ENCODE data around the gene PTCD1.

Gene PTCD1

DNA sequence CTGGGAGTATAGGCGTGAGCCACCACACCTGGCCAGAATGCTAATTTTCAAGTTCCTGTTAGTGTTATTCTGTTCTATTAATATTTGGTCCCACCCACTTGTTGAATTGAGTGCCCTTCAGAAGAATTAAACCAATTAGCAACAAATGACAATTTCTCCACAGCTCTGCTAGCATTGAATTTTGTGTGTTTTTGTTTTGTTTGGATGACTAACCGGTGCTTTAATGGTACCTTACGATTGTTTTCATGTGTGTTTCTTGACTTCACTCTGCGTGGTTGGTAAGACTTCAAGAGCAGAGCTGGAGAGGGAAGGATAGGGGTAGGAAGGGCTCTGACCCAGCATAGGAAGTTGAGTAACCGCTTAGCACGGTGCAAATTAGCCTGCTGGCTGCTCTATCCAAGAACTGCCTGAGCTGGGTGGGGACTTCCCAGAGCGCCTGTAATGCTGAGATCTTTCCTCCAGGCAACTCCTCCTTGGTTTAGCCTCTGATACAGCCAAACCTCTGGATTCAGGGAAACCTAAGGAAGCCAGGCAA is 59.5 kb downstream of the PTCD1 start:
- H2BK15ac ChIP-seq (replicated peaks; ENCODE audit: low read depth): no peak overlapping the region
- H3K18ac ChIP-seq (ENCODE audit: low read length): no peak overlapping the region
- peak overlapping the region; percentile 46 for H3K27ac ChIP-seq (ENCODE audit: low read depth, low read length)
- H3K79me1 ChIP-seq (ENCODE audit: low read length): peaks cover 26% of the 10 kb centered on the region
- H2BK120ac ChIP-seq (ENCODE audit: low read depth, low read length): no peak overlapping the region
- H4K5ac ChIP-seq (ENCODE audit: low read length): no peak overlapping the region
- H2BK5ac ChIP-seq (ENCODE audit: low read length): no peak overlapping the region
- H3K4me1 ChIP-seq (ENCODE audit: control insufficient read depth, low read depth, low read length): peaks cover 4% of the 10 kb centered on the region
- H3K36me3 ChIP-seq (ENCODE audit: control insufficient read depth, insufficient read depth, low read length): peaks cover 2% of the 10 kb centered on the region
- no peak overlapping the region for H3K4ac ChIP-seq (ENCODE audit: low read depth, low read length)
- H3K23ac ChIP-seq (ENCODE audit: low read length): no peak overlapping the region
- WGBS (ENCODE audit: extremely low coverage, insufficient coverage, low lambda C conversion rate): no CpG with 5 or more reads among the region's 7 CpGs
- DNase-seq: peak; percentile 54
- no peaks in the 10 kb centered on the region for H3K27me3 ChIP-seq (ENCODE audit: insufficient read depth, low read length, poor library complexity)
- no peak overlapping the region for H2AK5ac ChIP-seq (ENCODE audit: low read length)
- peaks cover 13% of the 10 kb centered on the region for H3K79me2 ChIP-seq (ENCODE audit: control insufficient read depth, insufficient read depth, low read length)
- H3K4me2 ChIP-seq (ENCODE audit: low read length): no peak overlapping the region
- H4K8ac ChIP-seq (ENCODE audit: low read depth, low read length): no peak overlapping the region
- peak overlapping the region; percentile 49 for H3K9ac ChIP-seq (ENCODE audit: low read length)
- H3K56ac ChIP-seq (ENCODE audit: low read length): peak overlapping the region; percentile 56
- H3K4me3 ChIP-seq (ENCODE audit: low read length): no peak overlapping the region

GRCh38 chr7:99375070-99375807 is 63.4 kb downstream of the PTCD1 start:
- H3K27ac ChIP-seq (ENCODE audit: low read depth, low read length): peak overlapping the region; percentile 53

GRCh38 chr7:99374111-99375064 is 64.2 kb downstream of the PTCD1 start, which contains the start of gene ARPC1B:
TSS of gene ARPC1B (plus strand) at chr7:99374730. CDS start at chr7:99385715, 10,985 bp downstream.
- Histone ChIP-seq H3K79me2 (ENCODE audit: control insufficient read depth, insufficient read depth, low read length) (peaks cover 2% of the 10 kb centered on the region), H3K18ac (ENCODE audit: low read length) (peak within 1 kb of the TSS; percentile 98), H3K79me1 (ENCODE audit: low read length) (peaks cover 3% of the 10 kb centered on the region), H2AK5ac (ENCODE audit: low read length) (no peak within 1 kb of the TSS), H3K23ac (ENCODE audit: low read length) (no peak within 1 kb of the TSS), H3K56ac (ENCODE audit: low read length) (peak within 1 kb of the TSS; percentile 93), H3K4ac (ENCODE audit: low read depth, low read length) (peak within 1 kb of the TSS; percentile 84), H4K8ac (ENCODE audit: low read depth, low read length) (peak within 1 kb of the TSS; percentile 95), H3K27me3 (ENCODE audit: insufficient read depth, low read length, poor library complexity) (no peaks in the 10 kb centered on the region), H3K36me3 (ENCODE audit: control insufficient read depth, insufficient read depth, low read length) (no peaks in the 10 kb centered on the region), H3K4me3 (ENCODE audit: low read length) (peak within 1 kb of the TSS; percentile 74), H2BK15ac (replicated peaks; ENCODE audit: low read depth) (no peak within 1 kb of the TSS), H2BK120ac (ENCODE audit: low read depth, low read length) (no peak within 1 kb of the TSS), H3K4me1 (ENCODE audit: control insufficient read depth, low read depth, low read length) (no peaks in the 10 kb centered on the region), H2BK5ac (ENCODE audit: low read length) (no peak within 1 kb of the TSS), H4K5ac (ENCODE audit: low read length) (no peak within 1 kb of the TSS), H3K9ac (ENCODE audit: low read length) (peak within 1 kb of the TSS; percentile 90), H3K27ac (ENCODE audit: low read depth, low read length) (peak within 1 kb of the TSS; percentile 85), H3K4me2 (ENCODE audit: low read length) (peak within 1 kb of the TSS; percentile 66)
- DNase-seq: peak; percentile 83
- no CpG with 5 or more reads among the region's 95 CpGs for WGBS (ENCODE audit: extremely low coverage, insufficient coverage, low lambda C conversion rate)

More at GRCh38 chr7:99375070-99375807, 63.4 kb downstream of the PTCD1 start:
- peaks cover 7% of the 10 kb centered on the region for H3K79me1 ChIP-seq (ENCODE audit: low read length)
- H3K4me2 ChIP-seq (ENCODE audit: low read length): peak overlapping the region; percentile 36
- no peak overlapping the region for H2BK5ac ChIP-seq (ENCODE audit: low read length)
- no peaks in the 10 kb centered on the region for H3K36me3 ChIP-seq (ENCODE audit: control insufficient read depth, insufficient read depth, low read length)
- DNase-seq: peak; percentile 70
- no peak overlapping the region for H2AK5ac ChIP-seq (ENCODE audit: low read length)
- H3K79me2 ChIP-seq (ENCODE audit: control insufficient read depth, insufficient read depth, low read length): peaks cover 3% of the 10 kb centered on the region
- peak overlapping the region; percentile 98 for H3K18ac ChIP-seq (ENCODE audit: low read length)
- peak overlapping the region; percentile 67 for H3K4me3 ChIP-seq (ENCODE audit: low read length)
- peak overlapping the region; percentile 92 for H3K56ac ChIP-seq (ENCODE audit: low read length)
- peak overlapping the region; percentile 95 for H4K8ac ChIP-seq (ENCODE audit: low read depth, low read length)
- WGBS (ENCODE audit: extremely low coverage, insufficient coverage, low lambda C conversion rate): no CpG with 5 or more reads among the region's 58 CpGs
- no peak overlapping the region for H3K23ac ChIP-seq (ENCODE audit: low read length)
- no peak overlapping the region for H4K5ac ChIP-seq (ENCODE audit: low read length)
- peak overlapping the region; percentile 81 for H3K9ac ChIP-seq (ENCODE audit: low read length)
- H2BK15ac ChIP-seq (replicated peaks; ENCODE audit: low read depth): no peak overlapping the region
- no peaks in the 10 kb centered on the region for H3K27me3 ChIP-seq (ENCODE audit: insufficient read depth, low read length, poor library complexity)
- H3K4ac ChIP-seq (ENCODE audit: low read depth, low read length): peak overlapping the region; percentile 84
- H2BK120ac ChIP-seq (ENCODE audit: low read depth, low read length): no peak overlapping the region
- H3K4me1 ChIP-seq (ENCODE audit: control insufficient read depth, low read depth, low read length): peaks cover 2% of the 10 kb centered on the region

DNA sequence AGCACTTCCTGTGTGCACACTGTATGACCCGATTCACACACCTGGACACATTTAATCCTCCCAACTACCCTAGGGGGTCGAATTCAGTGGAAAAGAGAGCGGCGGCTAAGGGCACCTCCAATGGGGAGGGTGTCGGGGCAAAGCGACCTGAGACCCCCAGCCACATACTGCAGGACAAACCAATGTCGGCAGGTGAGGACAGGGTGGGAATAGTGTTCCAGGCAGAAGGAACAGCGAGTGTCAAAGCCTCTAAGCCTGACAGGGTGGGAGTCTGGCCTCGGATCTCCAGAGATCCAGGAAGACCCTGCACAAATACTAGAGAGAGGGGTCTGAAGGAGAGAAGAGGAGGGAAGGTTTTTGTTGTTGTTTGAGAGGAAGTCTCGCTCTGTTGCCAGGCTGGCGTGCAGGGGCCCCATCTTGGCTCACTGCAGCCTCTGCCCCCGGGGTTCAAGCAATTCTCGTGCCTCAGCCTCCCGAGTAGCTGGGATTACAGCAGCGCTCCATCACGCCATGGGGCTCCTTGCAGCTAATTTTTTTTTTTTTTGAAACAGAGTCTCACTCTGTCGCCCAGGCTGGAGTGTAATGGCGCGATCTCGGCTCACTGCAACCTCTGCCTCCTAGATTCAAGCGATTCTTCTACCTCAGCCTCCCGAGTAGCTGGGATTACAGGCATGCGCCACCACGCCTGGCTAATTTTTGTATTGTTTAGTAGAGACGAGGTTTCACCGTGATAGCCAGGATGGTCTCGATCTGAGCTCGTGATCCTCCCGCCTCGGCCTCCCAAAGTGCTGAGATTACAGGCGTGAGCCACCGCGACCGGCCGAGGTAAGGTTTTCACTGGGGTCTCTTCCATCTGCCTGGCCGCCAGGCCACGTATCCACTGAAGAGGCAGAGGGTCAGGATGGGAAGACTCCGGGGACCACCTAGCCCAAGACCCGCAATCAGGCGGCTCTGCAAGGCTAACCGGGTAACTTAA is 65.2 kb downstream of the PTCD1 start:
- no peaks in the 10 kb centered on the region for H3K27me3 ChIP-seq (ENCODE audit: insufficient read depth, low read length, poor library complexity)
- no CpG with 5 or more reads among the region's 41 CpGs for WGBS (ENCODE audit: extremely low coverage, insufficient coverage, low lambda C conversion rate)
- H4K8ac ChIP-seq (ENCODE audit: low read depth, low read length): no peak overlapping the region
- H3K4me1 ChIP-seq (ENCODE audit: control insufficient read depth, low read depth, low read length): no peaks in the 10 kb centered on the region
- peak overlapping the region; percentile 93 for H3K56ac ChIP-seq (ENCODE audit: low read length)
- peak overlapping the region; percentile 66 for H3K4me2 ChIP-seq (ENCODE audit: low read length)
- DNase-seq: no peak
- no peak overlapping the region for H2BK5ac ChIP-seq (ENCODE audit: low read length)
- H3K36me3 ChIP-seq (ENCODE audit: control insufficient read depth, insufficient read depth, low read length): no peaks in the 10 kb centered on the region
- H3K23ac ChIP-seq (ENCODE audit: low read length): no peak overlapping the region
- no peak overlapping the region for H2BK120ac ChIP-seq (ENCODE audit: low read depth, low read length)
- H3K79me1 ChIP-seq (ENCODE audit: low read length): peaks cover 3% of the 10 kb centered on the region
- H4K5ac ChIP-seq (ENCODE audit: low read length): no peak overlapping the region
- no peak overlapping the region for H3K4me3 ChIP-seq (ENCODE audit: low read length)
- peak overlapping the region; percentile 82 for H3K18ac ChIP-seq (ENCODE audit: low read length)
- no peak overlapping the region for H2AK5ac ChIP-seq (ENCODE audit: low read length)
- peak overlapping the region; percentile 90 for H3K9ac ChIP-seq (ENCODE audit: low read length)
- H3K27ac ChIP-seq (ENCODE audit: low read depth, low read length): no peak overlapping the region
- peaks cover 2% of the 10 kb centered on the region for H3K79me2 ChIP-seq (ENCODE audit: control insufficient read depth, insufficient read depth, low read length)
- H2BK15ac ChIP-seq (replicated peaks; ENCODE audit: low read depth): no peak overlapping the region
- H3K4ac ChIP-seq (ENCODE audit: low read depth, low read length): no peak overlapping the region

Data from mesendoderm (in vitro differentiated cells).